Epithelial cell of proximal tubule (primary cell): ENCODE measurements around the gene NFE2L1. TPM values are rescaled to one million over a fixed set of nuclear protein-coding genes. Genes with fewer than 3 reads are reported as not detected.

Source experiments
- DNase-seq: peaks from one replicate; pipeline ENCODE4 v3.0.0-alpha.2; 2011; ENCODE audit warnings: low read depth
- H3K4me3 ChIP-seq: 2 replicates; pipeline ENCODE4 v1.5.1; 2011; ENCODE audit warnings: low read depth, mild to moderate bottlenecking, low read length
- total RNA-seq: library from RNA; depleted of rRNA; stranded (reverse); fragments of >200 nt; gene quantifications from 2 replicates; pipeline ENCODE4 v1.2.3, GENCODE V29; 2015
- TF ChIP-seq, protein P1 (sequence below): conservative IDR thresholded peaks from 2 replicates; pipeline ENCODE4 v1.5.1; 2012; ENCODE audit warnings: low read depth, mild to moderate bottlenecking, low read length

NFE2L1 gene
- total RNA-seq, 1 donor from 2014 or later = 69.1 TPM

DNA sequence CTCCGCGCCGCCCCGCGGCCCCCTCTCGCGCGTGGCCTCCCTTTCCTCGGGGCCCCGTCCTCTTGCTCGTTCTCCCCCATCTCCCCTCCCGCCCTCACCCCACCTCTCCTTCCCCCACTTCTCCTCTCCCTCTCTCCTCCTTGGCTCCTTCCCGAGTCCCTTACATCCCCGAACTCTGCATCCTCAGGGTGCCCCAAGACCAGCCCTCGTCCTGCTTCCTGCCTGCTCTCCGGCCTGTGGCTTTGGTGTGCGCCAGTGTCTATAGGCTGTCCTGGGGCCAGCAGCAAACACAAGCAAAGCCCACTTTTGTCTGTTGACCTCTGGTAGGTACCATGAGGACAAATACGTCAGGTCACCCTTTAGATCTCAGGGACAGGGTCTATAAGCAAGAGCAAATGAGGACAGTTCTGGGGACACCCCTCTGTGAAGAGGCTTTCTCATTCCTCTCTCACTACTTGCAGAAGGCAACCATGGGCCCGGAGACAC lies 10.3 kb upstream of the NFE2L1 start:
- TF ChIP-seq, protein P1, sequence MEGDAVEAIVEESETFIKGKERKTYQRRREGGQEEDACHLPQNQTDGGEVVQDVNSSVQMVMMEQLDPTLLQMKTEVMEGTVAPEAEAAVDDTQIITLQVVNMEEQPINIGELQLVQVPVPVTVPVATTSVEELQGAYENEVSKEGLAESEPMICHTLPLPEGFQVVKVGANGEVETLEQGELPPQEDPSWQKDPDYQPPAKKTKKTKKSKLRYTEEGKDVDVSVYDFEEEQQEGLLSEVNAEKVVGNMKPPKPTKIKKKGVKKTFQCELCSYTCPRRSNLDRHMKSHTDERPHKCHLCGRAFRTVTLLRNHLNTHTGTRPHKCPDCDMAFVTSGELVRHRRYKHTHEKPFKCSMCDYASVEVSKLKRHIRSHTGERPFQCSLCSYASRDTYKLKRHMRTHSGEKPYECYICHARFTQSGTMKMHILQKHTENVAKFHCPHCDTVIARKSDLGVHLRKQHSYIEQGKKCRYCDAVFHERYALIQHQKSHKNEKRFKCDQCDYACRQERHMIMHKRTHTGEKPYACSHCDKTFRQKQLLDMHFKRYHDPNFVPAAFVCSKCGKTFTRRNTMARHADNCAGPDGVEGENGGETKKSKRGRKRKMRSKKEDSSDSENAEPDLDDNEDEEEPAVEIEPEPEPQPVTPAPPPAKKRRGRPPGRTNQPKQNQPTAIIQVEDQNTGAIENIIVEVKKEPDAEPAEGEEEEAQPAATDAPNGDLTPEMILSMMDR = no peak
- DNase-seq = no peak
- peak overlapping the region; percentile 70 for H3K4me3 ChIP-seq

DNA sequence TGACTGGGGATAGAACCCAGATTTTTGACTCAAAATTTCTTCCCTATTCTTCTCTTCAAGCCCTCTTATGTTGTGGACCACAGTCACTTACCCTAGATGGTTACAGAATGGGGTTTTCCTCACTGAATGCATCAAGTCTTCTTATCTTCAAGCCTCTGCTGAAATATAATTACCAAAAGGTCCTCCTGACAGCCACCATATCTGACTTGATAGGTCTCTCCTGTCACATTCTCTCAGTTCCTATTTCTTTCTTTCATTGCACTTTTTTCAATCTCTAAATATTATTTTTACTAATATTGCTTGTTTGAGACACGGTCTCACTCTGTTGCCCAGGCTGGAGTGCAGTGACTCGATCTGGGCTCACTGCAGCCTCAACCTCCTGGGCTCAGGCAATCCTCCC lies 9.5 kb upstream of the NFE2L1 start:
- no peak for DNase-seq
- H3K4me3 ChIP-seq = no peak overlapping the region
- TF ChIP-seq, protein P1 = no peak

DNA sequence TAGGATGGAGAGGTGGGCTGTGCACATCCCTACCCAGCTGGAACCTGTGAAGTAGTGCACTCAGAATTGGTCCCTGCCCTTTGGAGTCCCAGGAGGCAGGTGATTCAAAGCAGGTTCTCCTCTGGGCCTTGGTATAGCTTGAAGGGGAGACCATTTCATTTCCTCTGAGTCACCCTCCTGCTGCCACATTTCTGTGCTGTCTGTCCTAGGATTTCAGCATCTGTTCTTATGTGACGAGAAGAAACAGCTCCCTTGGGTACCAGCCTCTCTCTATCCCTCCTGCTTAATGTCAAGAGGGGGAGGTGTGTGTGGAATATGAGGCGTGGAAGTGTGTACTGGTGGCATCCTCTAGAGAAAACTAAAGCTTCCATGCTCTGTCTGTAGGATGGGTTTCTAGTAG lies 5.0 kb upstream of the NFE2L1 start:
- TF ChIP-seq, protein P1 = no peak
- no peak overlapping the region for H3K4me3 ChIP-seq
- no peak for DNase-seq

DNA sequence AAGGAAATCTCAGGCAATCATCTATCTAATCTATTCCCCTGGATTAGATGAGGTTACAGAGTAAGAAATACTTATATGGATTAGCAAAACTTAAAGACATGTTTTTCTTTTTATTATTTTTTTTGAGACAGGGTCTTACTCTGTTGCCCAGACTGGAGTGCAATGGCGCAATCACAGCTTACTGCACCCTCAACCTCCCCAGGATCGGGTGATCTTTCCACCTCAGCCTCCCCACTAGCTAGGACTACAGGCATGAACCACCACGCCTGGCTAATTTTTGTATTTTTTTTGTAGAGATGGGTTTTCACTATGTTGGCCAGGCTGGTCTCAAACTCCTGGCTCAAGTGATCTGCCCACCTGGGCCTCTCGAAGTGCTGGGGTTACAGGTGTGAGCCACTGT lies 3.3 kb upstream of the NFE2L1 start:
- no peak for DNase-seq

DNA sequence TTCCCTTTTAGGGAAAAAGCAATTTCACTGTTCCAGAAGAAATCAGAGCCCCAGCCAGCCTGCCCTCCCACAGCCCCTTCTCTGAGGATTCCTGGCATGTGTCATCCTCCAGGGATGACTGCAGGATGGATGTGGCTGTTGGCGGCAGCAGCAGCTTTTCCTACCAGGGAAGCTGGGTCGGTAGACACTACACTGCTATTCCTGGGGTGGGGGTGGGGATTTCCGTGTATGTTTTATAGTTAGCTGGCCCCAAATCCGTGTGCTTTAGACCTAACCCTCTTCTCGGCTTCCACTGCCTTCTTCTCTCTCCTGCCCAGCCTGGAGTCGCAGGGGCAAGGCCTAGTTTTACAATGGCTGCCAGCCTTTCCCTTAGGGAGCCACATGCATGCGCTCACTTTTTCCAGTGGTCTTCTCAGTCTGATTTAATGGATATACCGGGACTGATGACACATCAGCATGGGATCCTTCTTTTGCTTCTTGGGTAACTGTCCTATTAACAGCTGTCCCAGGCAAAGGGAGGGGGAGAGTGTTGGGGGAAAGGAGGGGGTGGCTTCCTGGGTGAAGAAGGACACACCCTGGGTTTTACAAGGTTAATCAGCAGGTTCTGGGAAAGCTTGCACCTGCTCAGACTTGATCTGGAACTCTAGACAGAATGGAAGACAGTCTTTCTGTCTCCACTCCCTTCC lies 2.7 kb upstream of the NFE2L1 start:
- no peak for DNase-seq
- TF ChIP-seq, protein P1 = no peak
- H3K4me3 ChIP-seq = no peak overlapping the region

More for the DNA sequence above, 3.3 kb upstream of the NFE2L1 start:
- TF ChIP-seq, protein P1 = no peak
- no peak overlapping the region for H3K4me3 ChIP-seq

DNA sequence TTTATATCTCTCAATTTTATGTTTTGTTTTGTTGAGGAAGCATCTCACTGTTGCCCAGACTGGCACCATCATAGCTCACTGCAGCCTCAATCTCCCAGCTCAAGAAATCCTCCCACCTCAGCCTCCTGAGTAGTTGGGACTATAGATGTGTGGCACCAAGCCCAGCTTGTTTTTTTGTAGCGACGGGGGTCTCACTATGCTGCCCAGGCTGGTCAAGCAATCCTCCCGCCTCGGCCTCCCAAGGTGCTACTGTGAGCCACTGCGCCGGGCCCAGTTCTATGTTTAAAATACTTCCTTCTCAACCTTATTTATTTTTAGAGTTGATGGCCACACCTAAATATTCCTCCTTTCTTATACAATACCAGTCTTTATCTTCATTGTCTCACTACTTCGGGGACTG lies 1.9 kb upstream of the NFE2L1 start:
- TF ChIP-seq, protein P1 = no peak
- H3K4me3 ChIP-seq = peak overlapping the region; percentile 91

More for the DNA sequence above, 1.9 kb upstream of the NFE2L1 start:
- DNase-seq = no peak
